ENCODE measurements around the gene CLCA1. TPM values are rescaled to one million over a fixed set of nuclear protein-coding genes. Genes with fewer than 3 reads are reported as not detected.

Gene CLCA1
- total and polyA plus RNA-seq, 2 experiments from 2014 or later: not detected

- Histone ChIP-seq H3K79me2 (replicated peaks; ENCODE audit: insufficient read depth) (no peaks in the 10 kb centered on the region), H3K27me3 (ENCODE audit: insufficient read depth) (no peaks in the 10 kb centered on the region), H3K9me2 (ENCODE audit: insufficient read depth) (no peaks in the 10 kb centered on the region), H3K36me3 (ENCODE audit: insufficient read depth) (no peaks in the 10 kb centered on the region), H3K4me3 (no peak overlapping the region), H3K4me1 (ENCODE audit: insufficient read depth) (no peaks in the 10 kb centered on the region), H3K4me2 (no peak overlapping the region), H3F3A (replicated peaks; ENCODE audit: low read depth) (no peaks in the 10 kb centered on the region), H4K20me1 (replicated peaks; ENCODE audit: insufficient read depth) (no peaks in the 10 kb centered on the region), H3K27ac (ENCODE audit: low read depth) (no peak overlapping the region), H2AFZ (no peak overlapping the region)
- ATAC-seq: no peak
- no peaks in the 10 kb centered on the region for H3K36me3 Mint-ChIP-seq (ENCODE audit: low read depth)
- TF ChIP-seq CREB1 (CRISPR knock-in tag; IDR thresholded peaks at IDR 0.05; ENCODE audit: low read depth) (no peak), ZNF331 (CRISPR knock-in tag; IDR thresholded peaks at IDR 0.05; ENCODE audit: low read depth) (no peak), STAT1 (IDR thresholded peaks at IDR 0.05; ENCODE audit: unreplicated experiment) (no peak), REST (IDR thresholded peaks at IDR 0.05; ENCODE audit: unreplicated experiment) (no peak), ETS1 (IDR thresholded peaks at IDR 0.05) (no peak), ZNF114 (CRISPR knock-in tag; IDR thresholded peaks at IDR 0.05) (no peak)
- no peaks in the 10 kb centered on the region for H3K9me3 Mint-ChIP-seq
- H3K4me3 Mint-ChIP-seq: no peak overlapping the region
- DNase-seq (ENCODE audit: low spot score): no peak
- H3K27ac Mint-ChIP-seq: no peak overlapping the region
- H3K27me3 Mint-ChIP-seq (ENCODE audit: insufficient read depth, low read depth, poor library complexity): no peaks in the 10 kb centered on the region
- H3K4me1 Mint-ChIP-seq: peaks cover 6% of the 10 kb centered on the region
Measured at GRCh38 chr1:86470859-86471258, 2.1 kb downstream of the CLCA1 start.

GRCh38 chr1:86471291-86471690 is 2.6 kb downstream of the CLCA1 start:
- no peaks in the 10 kb centered on the region for H3K27me3 Mint-ChIP-seq (ENCODE audit: insufficient read depth, low read depth, poor library complexity)
- Histone ChIP-seq H3K9me2 (ENCODE audit: insufficient read depth) (no peaks in the 10 kb centered on the region), H4K20me1 (replicated peaks; ENCODE audit: insufficient read depth) (no peaks in the 10 kb centered on the region), H3K4me1 (ENCODE audit: insufficient read depth) (no peaks in the 10 kb centered on the region), H3K27ac (ENCODE audit: low read depth) (no peak overlapping the region), H3K4me2 (no peak overlapping the region), H2AFZ (no peak overlapping the region), H3K36me3 (ENCODE audit: insufficient read depth) (no peaks in the 10 kb centered on the region), H3K4me3 (no peak overlapping the region), H3K27me3 (ENCODE audit: insufficient read depth) (no peaks in the 10 kb centered on the region), H3K79me2 (replicated peaks; ENCODE audit: insufficient read depth) (no peaks in the 10 kb centered on the region), H3F3A (replicated peaks; ENCODE audit: low read depth) (no peaks in the 10 kb centered on the region)
- peaks cover 6% of the 10 kb centered on the region for H3K4me1 Mint-ChIP-seq
- ATAC-seq: no peak
- DNase-seq (ENCODE audit: low spot score): no peak
- no peak overlapping the region for H3K27ac Mint-ChIP-seq
- no peaks in the 10 kb centered on the region for H3K9me3 Mint-ChIP-seq
- H3K36me3 Mint-ChIP-seq (ENCODE audit: low read depth): no peaks in the 10 kb centered on the region
- H3K4me3 Mint-ChIP-seq: no peak overlapping the region
- TF ChIP-seq CTCF (conservative IDR thresholded peaks at IDR 0.05; ENCODE audit: low read depth in 2 of 2) (no peak), REST (IDR thresholded peaks at IDR 0.05; ENCODE audit: unreplicated experiment) (no peak), EZH2phosphoT487 (IDR thresholded peaks at IDR 0.05; ENCODE audit: unreplicated experiment) (no peak), STAT1 (IDR thresholded peaks at IDR 0.05; ENCODE audit: unreplicated experiment) (no peak), JUNB (IDR thresholded peaks at IDR 0.05; ENCODE audit: unreplicated experiment) (no peak), EZH2 (IDR thresholded peaks at IDR 0.05; ENCODE audit: low read depth, unreplicated experiment) (no peak), ETS1 (IDR thresholded peaks at IDR 0.05) (no peak), ZNF114 (CRISPR knock-in tag; IDR thresholded peaks at IDR 0.05) (no peak)
